AG20443 (cell line): ENCODE measurements around the gene TXNRD2.
A peak's percentile ranks its signal among the peaks of the same experiment; 100 is the strongest.
"Not testable (repeated sequence)": the region's sequence is repeated elsewhere in the genome, so short reads cannot be mapped to it uniquely, and the experiment has no call there.

Source experiments
- DNase-seq: peaks from one replicate; pipeline ENCODE4 v3.0.0; 2012; ENCODE audit warnings: low spot score, mixed read lengths

Gene TXNRD2

GRCh38 chr22:19888131-19888746, 53.4 kb downstream of the TXNRD2 start:
- DNase-seq, result no peak

DNA sequence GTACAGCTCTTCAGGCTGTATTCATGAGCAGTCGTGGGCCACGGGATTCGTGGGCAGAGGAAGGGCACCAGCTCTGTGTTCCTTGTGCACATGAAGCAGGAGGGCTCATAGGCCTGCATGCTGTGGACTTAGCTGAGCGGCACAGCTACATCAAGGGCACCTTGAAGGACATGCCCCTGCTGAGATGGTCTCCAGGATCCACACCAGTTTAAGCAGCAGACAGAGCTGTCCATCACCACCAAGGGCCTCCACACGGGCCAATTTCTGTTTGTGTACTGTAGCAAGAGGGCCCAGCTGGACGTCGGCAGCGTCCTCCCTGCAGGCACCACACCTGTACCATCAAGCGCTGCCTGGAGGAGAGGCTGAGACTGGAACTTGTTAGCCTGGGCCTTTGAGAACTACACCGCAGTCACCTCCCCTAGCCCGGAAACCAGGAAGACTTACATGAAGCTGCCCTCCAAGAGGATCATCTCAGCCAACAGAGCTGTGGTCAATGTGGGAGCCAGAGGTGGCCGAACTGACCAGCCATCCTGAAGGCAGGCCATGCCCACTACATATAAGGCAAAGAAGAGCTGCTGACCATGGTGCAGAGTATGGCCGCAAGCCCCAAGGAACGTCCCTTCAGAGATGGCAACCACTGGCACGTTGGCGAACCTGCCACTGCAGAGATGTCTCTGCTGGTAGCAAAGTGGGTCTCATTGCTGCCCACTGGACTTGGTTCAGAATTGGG, 54.2 kb downstream of the TXNRD2 start:
- no peak for DNase-seq

DNA sequence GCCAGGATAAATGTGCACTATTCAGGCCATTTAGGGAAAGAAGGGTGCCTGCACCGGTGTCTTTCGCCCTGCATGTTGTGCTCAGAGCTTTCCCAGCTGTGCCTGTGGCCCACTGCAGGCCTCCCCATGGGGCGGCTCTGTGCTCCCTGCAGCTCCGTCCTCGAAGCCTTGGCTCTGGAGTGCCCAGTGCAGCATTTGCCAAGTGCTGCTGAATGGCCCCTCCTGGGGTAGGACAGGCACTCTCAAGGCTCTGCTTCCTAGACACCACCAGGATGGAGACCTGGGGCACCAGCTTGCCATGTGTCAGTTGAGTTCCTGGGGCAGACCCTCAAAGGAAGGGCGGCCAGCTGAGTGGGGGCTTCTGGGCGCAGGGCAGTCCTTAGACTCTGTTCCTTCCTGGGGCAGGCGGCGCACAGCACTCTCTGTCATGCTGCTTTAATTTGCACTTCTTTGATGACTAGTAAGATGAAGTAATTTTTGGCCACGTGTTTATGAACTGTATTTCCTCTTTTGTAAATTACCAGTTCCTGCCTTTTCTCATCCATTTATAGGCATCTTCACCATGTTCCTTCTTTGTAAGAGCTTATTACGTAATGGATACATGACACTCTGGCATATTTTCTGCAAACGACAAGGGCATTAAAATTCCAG, 54.9 kb downstream of the TXNRD2 start:
- DNase-seq, result peak; percentile 77

- no peak for DNase-seq
These were observed 55.6 kb downstream of the TXNRD2 start for GRCh38 chr22:19885841-19886592.

DNA sequence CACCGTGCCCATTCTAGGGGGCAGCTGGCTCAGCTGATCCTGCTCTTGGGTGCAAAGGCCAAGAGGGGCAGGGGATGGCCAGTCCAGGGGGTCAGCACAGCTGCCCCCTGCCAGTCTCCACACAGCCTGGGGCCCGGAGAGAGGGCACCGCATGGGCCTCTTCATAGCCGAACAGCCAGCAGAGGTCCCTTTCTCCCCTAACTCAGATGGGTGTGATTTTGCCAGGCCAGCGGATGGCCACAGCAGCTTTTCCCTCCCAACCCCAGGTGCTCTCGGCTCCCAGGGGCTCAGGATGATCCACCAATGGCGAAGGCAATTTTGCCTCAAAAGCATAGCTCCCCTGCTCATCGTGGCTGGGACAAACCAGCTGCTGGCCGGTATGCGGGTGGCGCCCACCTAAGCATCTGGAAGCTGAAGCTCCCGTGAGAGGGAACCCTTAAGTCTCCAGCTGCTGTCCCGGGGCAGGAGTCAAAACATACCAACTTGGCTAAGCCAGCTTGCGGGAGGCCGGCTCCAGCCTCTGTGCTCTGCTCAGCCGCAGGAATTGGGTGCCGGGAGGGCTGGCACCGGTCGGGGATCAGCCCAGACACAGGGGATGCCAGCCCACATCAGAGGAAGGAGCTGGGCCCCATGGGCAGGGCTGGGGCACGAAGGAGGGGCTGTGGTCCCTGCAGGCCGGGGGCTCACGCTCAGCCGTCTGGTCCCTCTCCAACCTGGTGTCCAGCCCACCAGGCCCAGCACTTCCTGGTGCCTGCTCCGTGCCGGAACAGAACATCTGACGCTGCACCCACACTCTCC, 56.5 kb downstream of the TXNRD2 start:
- no peak for DNase-seq

- DNase-seq, result no peak
These were observed 57.3 kb downstream of the TXNRD2 start for GRCh38 chr22:19884161-19884953.

DNA sequence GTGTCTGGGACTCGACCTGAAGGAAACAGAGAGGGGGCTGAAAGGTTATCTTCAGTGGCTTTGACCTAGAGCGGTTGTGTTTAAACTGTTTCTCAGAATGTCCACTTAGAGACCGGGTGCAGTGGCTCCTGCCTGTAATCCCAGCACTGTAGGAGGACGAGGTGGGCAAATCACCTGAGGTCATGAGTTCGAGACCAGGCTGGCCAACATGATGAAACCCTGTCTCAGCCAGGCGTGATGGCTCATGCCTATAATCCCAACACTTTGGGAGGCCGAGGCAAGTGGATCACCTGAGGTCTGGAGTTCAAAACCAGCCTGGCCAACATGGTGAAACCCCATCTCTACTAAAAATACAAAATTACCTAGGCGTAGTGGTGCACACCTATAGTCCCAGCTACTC, 58.2 kb downstream of the TXNRD2 start:
- DNase-seq, result not testable (repeated sequence)

- no peak for DNase-seq
These were observed 58.9 kb downstream of the TXNRD2 start for GRCh38 chr22:19882446-19883381.

DNA sequence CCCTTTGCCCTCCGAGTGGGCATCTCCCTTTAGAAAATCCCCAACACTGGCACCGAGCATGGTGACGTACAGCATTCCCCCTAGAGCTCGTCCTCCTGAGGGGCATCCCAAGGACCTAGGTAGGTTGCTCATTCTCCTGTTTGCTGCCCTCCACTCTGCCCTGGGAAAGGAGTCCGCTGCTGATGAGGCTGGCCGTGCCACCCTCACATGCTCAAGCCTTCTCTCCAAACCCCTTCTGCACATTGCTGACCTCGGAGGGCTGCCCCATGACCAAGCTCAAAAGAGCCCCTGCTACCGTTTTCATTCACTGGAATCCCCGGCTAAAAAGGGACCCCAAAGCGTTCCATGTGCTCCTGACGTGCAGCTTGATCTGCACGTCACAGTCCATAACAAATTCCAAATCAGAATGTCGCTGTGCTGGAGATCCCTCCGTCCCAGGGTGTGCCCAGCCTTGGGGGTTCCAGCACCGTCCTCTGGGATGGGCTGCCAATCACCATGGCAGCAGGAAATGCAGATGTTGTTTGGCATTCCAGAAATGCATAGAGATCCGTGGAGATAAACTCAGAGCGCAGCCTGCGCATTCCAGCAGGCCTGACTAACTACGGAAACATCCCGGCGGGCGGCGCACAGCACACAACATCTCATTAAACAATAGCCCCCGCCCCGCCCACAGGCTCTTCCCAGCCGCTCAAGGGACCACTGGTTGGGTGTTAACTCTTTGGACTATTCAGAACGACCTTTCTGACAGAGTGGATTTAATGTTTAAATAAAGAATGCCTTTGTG, 60.6 kb downstream of the TXNRD2 start:
- peak; percentile 97 for DNase-seq

DNA sequence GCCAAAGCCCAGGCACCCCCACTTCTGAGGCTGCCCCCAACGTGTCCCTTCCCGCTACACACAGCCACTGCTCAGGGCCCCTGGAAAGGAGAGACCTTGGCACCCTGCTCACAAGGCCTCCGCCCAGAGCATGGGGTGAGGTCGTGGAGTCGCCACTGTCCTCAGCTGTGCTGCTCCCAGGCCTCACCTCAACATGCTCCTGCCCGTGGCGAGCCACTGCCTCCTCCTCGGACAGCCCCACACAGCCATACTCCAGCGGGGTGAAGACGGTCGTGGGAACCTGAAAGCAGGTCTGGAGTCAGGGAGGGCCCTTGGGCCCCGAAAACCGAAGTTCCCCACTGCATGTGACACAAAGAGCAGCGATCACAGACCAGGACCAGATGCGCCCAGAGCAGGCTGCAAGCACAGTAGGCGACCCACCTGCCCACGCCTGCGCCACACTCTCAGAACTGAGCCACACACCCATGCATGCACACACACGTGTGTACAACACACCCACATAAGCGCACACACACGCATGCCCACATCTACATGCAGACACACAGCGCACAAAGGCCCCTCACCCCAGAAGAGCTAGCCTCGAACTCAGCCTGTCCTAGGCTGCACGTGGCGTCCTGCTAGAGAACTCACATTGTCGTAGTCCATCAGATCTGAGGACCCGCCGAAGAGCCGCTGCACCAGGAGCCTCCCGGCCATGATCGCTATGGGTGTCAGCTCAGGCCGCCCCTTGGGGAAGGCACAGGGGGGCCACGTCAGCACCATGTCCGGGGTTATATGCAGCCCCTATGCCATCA, 61.4 kb downstream of the TXNRD2 start:
- DNase-seq, result no peak

- no peak for DNase-seq
These were observed 62.0 kb downstream of the TXNRD2 start for GRCh38 chr22:19879643-19879991.

GRCh38 chr22:19879246-19879570, 62.4 kb downstream of the TXNRD2 start:
- DNase-seq, result no peak

- DNase-seq, result peak; percentile 43
These were observed 63.0 kb downstream of the TXNRD2 start for GRCh38 chr22:19878461-19879245.

GRCh38 chr22:19877626-19878339, 63.8 kb downstream of the TXNRD2 start:
- no peak for DNase-seq

- DNase-seq, result no peak
These were observed 64.5 kb downstream of the TXNRD2 start for GRCh38 chr22:19876941-19877625.

GRCh38 chr22:19876314-19876940, 65.2 kb downstream of the TXNRD2 start:
- no peak for DNase-seq
